Activated CD8-positive, alpha-beta memory T cell treated with anti-CD3 and anti-CD28 coated beads for 1 hour (primary cell): Measurements from ENCODE around the gene PCMTD2.

Source experiments
- DNase-seq, 2 donors: peaks; one replicate each; pipeline ENCODE4 v3.0.0-alpha.2; 2020; ENCODE audit warnings: low read depth in 1 of 2; ENCODE audit errors: extremely low read depth in 1 of 2

PCMTD2 gene

GRCh38 chr20:64238115-64238825 is 17.3 kb upstream of the PCMTD2 start:
- no peak for DNase-seq

DNA sequence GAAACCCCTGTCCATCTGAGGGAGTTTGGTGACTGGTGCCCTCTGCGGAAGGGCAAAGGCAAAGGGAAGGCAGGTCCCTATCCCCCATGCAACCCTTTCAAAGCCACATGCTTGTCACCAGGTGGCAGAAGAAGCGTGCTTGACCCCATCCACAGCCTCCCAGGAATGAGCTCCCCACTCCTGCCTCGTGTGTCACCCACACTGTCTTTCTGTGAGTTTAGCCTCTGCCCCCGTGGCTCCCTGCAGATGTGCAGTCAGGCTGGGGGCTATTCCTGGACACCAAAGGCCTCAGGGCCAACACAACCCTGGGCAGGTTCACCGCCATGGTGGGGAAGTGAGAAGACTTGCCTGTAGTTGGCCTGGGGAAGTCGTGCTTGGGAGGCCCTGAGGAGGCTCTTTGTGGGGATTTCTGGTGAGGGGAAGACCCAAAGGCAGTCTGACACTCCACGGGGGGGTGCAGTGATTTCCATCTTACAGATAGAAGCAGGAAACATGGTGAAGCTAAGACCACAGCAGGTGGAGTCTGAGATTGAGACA is 16.6 kb upstream of the PCMTD2 start:
- DNase-seq = no peak

DNA sequence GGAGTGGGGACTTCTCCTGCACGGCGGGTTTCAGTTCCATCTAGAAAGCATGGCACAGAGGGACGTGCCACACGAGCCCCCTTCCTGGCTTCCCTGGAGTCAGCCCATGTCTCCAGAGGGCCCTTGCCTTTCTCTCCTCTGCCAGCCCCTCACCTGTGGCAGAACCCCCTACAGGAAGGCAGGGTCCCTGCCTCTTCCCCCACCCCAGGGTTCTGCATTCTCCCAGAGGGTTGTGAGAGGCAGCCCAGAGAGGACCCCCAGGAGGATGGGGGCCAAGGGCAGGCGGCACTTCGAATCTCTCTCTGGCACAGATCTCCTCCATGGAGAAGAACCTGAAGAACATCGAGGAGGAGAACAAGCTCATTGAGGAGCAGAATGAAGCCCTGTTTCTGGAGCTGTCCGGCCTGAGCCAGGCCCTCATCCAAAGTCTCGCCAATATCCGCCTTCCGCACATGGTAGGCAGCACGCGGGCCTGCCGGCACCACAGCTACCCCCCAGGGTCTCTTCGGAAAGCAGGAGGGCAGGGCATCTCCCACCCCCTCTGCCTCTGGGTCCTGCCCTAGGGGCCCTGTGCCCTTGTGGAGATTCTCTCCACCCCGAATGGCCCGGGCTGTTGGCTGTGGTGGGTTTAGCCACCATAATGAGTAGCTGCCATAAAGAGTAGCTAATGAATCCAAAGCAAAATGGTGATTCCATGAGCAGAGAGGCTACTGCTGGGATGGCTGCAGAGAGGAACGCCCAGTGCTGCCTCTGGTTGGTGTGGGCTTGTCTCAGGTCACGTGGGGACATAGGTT is 15.9 kb upstream of the PCMTD2 start:
- DNase-seq = no peak

DNA sequence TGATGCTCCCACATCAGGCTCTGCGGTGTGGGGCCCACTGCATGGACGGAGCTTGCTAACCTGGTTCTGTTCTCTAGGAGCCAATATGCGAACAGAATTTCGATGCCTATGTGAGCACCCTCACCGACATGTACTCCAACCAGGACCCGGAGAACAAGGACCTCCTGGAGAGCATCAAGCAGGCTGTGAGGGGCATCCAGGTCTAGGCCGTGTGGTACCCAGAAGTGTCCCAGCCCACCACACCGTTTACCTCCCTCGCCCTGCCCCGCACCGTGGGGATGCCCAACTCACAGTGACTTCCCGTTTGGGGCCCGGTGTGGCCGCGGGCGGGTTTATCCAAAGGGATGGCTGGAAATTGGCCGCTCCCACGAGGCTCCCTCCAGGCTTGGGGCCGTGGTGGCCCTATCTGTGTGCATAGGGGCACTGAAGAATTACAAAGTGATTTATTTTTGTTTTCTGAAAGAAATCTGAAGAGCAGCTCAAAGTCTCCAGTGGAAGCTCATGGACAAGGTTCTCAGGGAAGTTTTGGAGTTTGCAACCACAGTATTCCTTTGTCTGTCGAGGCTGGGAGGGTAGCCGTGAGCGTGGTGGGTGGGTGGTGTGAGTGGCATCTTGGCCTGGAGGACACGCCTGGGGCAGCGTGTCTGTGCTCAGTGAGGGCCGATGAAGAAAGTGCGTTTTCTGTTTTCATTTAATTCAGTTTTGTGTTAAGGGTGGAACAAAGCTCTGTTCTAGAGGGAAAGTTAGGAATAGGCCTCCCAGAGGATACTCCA is 15.1 kb upstream of the PCMTD2 start:
- no peak for DNase-seq

DNA sequence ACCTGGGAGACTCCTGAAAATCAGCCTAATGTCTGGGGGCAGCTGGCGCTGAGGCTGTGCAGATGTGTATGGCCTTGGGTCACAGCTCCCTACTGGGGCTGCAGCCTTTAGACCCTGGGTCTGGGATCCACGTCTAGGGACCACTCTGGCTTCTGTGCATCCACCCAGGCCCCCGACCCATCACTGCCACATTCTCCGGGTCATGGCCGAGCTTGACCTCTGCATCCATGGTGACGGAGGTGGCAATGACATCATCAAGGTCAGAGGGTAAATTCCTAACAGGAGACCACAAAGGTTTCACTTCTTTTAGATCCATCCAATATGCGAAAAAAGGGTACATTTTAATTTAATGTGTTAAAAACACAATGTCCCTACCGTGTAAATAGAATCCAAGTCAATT is 14.5 kb upstream of the PCMTD2 start:
- no peak for DNase-seq

GRCh38 chr20:64242003-64242796 is 13.3 kb upstream of the PCMTD2 start:
- no peak for DNase-seq

GRCh38 chr20:64242797-64243475 is 12.6 kb upstream of the PCMTD2 start:
- no peak for DNase-seq

GRCh38 chr20:64244281-64244805 is 11.2 kb upstream of the PCMTD2 start:
- DNase-seq = no peak

DNA sequence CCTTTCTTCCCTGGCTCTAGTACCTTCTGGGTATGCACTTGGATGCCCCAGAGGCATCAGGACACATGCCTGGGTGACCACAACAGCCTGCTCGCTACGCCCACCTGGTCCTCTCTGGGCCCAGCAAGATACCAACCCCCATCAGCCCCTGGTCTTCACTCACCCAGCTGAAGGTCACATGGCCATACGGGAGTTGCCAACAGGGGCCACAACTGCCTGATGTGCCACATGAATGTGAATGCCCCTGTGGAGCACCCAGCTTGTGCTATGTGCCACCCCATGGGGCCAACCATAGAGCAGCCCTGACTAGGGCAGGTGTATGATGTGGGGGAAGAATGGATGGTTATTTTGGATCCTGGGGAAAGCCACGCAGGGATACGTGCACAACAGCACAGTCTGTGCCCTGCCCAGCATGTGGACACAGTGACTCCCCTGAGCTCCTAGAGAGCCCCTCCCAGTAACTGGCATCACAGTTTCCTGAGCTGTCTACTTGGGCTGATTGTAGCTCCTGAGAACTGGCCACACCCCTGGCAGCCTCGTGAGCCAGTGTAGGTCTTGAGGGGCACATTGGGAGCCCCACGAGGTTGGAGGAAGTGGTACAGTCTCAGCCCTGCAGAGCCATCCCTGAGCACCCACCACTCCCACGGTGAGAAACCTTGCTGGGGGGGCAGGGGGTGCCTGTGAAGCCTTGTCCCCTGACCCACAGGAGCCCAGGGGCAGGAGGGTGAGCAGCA is 10.5 kb upstream of the PCMTD2 start:
- DNase-seq = no peak

DNA sequence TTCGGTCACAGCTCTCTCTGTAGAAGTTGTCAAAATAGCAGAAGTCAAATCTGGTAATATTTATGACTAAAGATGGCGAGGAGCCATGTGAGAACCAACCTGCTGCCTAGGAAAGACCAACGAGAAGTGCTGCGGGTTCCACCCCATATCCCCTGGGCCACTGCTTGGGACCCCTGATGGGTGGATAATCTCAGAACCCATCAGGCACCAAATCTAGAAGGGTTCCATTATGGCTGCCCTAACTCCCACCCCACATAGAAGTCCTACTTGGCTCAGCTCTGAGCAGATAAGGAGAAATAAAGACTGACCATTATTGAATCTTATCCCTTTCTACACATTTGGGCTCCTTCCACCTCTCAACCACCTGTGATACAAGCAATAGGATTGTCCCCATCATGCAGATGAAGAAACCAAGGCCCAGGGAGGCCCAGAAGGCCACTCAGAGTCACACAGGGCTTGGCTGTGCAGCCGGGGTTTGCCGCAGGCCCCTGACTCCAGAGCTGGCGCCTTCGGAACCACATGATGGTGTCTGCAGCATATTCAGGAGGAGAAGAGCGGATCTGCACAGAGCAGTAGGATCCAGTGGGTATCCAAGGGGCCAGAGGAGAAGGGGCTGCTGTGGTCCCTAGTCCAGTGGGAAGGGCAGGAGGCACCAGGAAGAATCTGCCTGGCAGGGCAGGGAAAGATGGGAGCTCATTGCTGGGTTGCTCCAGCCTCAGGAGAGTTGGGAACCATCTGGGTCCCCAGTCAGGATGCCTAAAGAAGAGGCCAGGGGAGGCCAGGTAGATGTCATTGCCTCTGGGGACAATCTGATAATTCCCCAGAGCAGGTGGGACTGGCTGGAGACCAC is 9.6 kb upstream of the PCMTD2 start:
- DNase-seq = no peak

DNA sequence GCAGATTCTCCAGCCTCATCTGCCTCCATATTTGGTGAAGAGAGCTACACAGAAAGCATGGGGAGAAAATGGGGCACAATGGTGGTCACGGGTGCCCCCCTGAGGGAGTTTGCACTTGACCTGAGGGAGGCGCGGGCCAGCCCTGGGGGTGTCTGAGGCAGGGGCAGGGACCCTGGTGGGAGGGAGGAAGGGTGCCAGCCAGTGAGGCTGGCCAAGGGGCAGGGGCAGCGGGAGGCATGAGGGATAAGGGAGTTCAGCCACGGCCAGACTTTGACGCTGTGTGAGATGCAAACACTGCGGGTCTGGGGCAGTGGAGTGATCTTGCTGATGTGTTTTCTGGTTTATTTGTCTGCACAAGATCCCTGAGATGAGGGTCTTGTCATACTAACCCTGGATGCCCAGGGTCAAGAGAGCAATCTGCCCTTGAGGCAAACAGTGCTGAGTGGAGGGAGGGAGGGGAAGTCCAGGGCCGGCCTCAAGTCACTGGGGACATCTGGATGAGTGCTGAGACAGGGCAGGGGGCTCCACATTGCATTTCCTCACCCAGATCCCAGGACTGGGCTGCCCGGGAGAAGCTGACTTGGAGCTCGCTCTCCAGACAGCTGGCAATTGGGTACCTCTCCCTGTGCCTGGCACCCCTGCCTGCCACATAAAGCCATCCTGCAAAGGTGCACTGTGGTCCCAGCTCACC is 8.8 kb upstream of the PCMTD2 start:
- no peak for DNase-seq

DNA sequence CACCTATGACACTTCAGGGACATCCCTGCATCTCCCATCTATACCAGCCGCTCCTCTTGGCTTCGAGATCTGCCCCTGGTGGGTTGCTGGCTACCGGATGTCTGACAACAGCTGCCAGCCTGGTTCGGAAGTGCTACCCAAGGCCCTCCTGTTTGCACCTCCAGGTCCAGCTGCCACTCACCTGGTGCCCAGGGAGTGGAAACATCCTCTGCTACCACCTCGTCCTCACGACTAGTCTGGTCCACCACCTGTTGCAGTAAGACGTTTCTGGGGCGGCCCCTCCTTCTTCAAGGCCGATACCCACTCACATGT is 8.3 kb upstream of the PCMTD2 start:
- no peak for DNase-seq

DNA sequence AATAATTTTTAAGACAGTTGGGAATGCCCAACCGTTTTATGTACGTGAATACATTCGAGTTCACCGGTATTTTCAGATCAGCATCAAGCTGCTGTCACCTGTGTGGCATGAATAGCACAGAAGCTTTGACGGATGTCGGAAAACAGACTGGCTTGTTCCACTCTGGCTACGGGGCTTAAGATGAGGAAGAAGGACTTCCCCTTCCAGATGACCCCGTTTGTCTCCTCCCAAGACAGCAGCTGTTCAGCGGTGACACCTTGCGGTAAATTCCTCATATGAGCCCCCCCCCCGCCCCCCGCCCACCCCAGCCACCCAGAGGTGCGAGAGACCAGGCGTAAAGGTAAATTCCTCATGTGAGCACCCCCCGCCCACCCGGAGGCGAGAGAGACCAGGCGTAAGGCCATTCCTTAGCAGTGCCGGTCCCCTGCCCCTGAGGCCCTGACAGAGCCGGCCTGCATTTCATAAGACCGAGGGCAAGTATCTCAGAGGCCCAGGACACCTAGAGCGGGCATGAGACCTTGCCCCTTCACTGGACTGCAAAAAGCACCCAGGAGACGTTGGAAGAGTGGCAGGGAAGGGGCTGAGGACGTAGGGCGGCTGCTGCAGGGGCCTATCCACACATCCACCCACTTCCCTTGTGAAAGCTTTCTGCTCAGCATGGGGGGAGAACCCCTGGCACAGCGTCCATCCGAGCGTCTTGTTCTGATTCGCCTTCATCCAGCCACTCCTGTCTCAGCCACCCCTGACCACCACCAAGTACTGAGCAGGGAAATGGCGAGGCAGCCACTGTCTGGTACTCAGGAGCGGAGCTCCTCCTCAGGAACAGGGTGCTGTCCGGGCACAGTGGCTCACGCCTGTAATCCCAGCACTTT is 7.3 kb upstream of the PCMTD2 start:
- DNase-seq = no peak

GRCh38 chr20:64250027-64250426 is 5.5 kb upstream of the PCMTD2 start:
- no peak for DNase-seq

- no peak for DNase-seq
Observed at GRCh38 chr20:64253000-64253383, 2.6 kb upstream of the PCMTD2 start.

DNA sequence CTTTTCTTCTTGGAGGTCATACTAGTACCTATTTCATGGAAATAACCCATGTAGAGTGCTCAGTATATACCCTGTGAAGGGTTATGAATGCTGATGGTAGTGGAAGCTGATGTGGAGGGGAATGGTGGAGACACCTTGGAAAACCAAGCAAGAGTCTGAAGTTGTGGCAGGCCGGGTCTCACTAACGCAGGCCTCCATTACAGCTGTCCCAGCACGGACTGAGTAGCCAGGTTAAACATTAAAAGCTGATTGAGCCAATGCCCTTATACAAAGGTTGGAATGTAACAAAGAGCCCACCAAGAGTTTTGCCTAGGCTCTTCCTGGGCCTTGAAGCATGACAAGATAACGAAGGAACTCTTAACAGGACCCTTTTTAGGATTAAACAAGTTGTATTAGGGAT is 2.1 kb upstream of the PCMTD2 start:
- DNase-seq = no peak

- no peak for DNase-seq
Observed at GRCh38 chr20:64254156-64254555, 1.4 kb upstream of the PCMTD2 start.
